ENCODE data around the gene TMPRSS9. TPM values are rescaled to one million over a fixed set of nuclear protein-coding genes. Genes with fewer than 3 reads are reported as not detected.

TMPRSS9 gene
- total and polyA plus RNA-seq, 2 donors from 2014 or later = not detected

DNA sequence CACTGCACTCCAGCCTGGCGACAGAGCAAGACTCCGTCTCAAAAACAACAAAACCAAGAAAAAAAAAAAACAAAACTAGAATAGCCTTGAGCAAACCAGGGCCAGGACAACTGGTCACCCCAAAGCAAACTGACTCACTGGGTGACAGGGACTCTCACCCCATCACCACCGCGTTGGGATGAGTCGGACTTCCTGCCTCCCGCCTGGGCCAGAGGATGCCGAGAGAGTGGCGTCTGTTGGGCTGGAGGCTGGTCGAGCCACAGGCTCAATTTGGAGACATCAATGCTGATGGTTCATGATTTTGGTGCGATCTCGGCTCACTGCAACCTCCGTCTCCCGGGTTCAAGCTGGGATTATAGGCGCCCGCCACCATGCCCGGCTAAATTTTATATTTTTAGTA, 11.6 kb downstream of the TMPRSS9 start:
- Histone ChIP-seq H3K27me3 (ENCODE audit: control insufficient read depth, insufficient read depth, low read length) (no peaks in the 10 kb centered on the region), H3K4me3 (ENCODE audit: low read length in 3 of 3) (no peak overlapping the region), H3K4me1 (ENCODE audit: control insufficient read depth in 2 of 3, insufficient read depth in 2 of 3, low read depth in 1 of 3, low read length in 3 of 3) (no peaks in the 10 kb centered on the region), H3K27ac (ENCODE audit: low read depth in 2 of 2, low read length in 2 of 2) (no peak overlapping the region), H3K9ac (ENCODE audit: low read length in 3 of 3) (no peak overlapping the region), H3K36me3 (ENCODE audit: control insufficient read depth in 2 of 3, insufficient read depth in 3 of 3, low read length in 3 of 3) (no peaks in the 10 kb centered on the region), H3K9me3 (ENCODE audit: control insufficient read depth in 2 of 3, insufficient read depth in 1 of 3, low read length in 3 of 3) (no peaks in the 10 kb centered on the region)
- intact Hi-C loops (cut with DNase I) = no loop called here
- FAIRE-seq = no peak
- no peak for TF ChIP-seq CTCF (IDR thresholded peaks at IDR 0.05; ENCODE audit: borderline replicate concordance, extremely low read depth, insufficient read depth)
- DNase-seq = no peak

- Histone ChIP-seq H3K9me3 (ENCODE audit: control insufficient read depth in 2 of 3, insufficient read depth in 1 of 3, low read length in 3 of 3) (no peaks in the 10 kb centered on the region), H3K9ac (ENCODE audit: low read length in 3 of 3) (no peak overlapping the region), H3K4me3 (ENCODE audit: low read length in 3 of 3) (no peak overlapping the region), H3K36me3 (ENCODE audit: control insufficient read depth in 2 of 3, insufficient read depth in 3 of 3, low read length in 3 of 3) (no peaks in the 10 kb centered on the region), H3K27ac (ENCODE audit: low read depth in 2 of 2, low read length in 2 of 2) (no peak overlapping the region), H3K27me3 (ENCODE audit: control insufficient read depth, insufficient read depth, low read length) (no peaks in the 10 kb centered on the region), H3K4me1 (ENCODE audit: control insufficient read depth in 2 of 3, insufficient read depth in 2 of 3, low read depth in 1 of 3, low read length in 3 of 3) (no peaks in the 10 kb centered on the region)
- no peak for DNase-seq
- intact Hi-C loops (cut with DNase I) = no loop called here
- no peak for FAIRE-seq
- no peak for TF ChIP-seq CTCF (IDR thresholded peaks at IDR 0.05; ENCODE audit: borderline replicate concordance, extremely low read depth, insufficient read depth)
These were observed 12.1 kb downstream of the TMPRSS9 start for GRCh38 chr19:2372076-2372612.

DNA sequence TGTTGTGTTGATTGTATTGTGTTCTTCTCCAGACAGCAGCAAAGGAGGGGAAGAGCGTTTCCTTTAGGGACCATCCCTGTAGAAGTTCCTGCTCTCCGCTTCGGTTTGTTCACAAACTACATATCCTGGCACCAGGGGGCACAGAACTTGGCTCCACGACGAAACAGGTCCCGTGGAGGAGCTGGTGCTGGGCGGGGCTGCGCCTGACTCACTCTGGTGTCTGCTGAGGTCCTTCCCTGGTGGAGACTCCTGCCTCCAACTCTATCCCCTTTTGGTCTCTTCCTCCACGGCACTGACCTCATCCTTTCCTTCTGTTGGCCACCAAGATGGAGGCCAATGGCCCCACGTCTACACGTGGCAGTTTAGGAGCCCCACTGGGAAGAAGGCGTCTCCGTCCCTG, 14.7 kb downstream of the TMPRSS9 start:
- no peaks in the 10 kb centered on the region for H3K36me3 ChIP-seq (ENCODE audit: control insufficient read depth in 2 of 3, insufficient read depth in 3 of 3, low read length in 3 of 3)
- H3K4me3 ChIP-seq (ENCODE audit: low read length in 3 of 3) = no peak overlapping the region
- no peak for TF ChIP-seq CTCF (IDR thresholded peaks at IDR 0.05; ENCODE audit: borderline replicate concordance, extremely low read depth, insufficient read depth)
- no peaks in the 10 kb centered on the region for H3K9me3 ChIP-seq (ENCODE audit: control insufficient read depth in 2 of 3, insufficient read depth in 1 of 3, low read length in 3 of 3)
- no peak for FAIRE-seq
- H3K4me1 ChIP-seq (ENCODE audit: control insufficient read depth in 2 of 3, insufficient read depth in 2 of 3, low read depth in 1 of 3, low read length in 3 of 3) = no peaks in the 10 kb centered on the region
- DNase-seq = no peak
- H3K27me3 ChIP-seq (ENCODE audit: control insufficient read depth, insufficient read depth, low read length) = no peaks in the 10 kb centered on the region
- H3K27ac ChIP-seq (ENCODE audit: low read depth in 2 of 2, low read length in 2 of 2) = no peak overlapping the region
- H3K9ac ChIP-seq (ENCODE audit: low read length in 3 of 3) = no peak overlapping the region
- intact Hi-C loops (cut with DNase I) = no loop called here
